Measurements from ENCODE around the gene RNF213.

The RNF213 gene

DNA sequence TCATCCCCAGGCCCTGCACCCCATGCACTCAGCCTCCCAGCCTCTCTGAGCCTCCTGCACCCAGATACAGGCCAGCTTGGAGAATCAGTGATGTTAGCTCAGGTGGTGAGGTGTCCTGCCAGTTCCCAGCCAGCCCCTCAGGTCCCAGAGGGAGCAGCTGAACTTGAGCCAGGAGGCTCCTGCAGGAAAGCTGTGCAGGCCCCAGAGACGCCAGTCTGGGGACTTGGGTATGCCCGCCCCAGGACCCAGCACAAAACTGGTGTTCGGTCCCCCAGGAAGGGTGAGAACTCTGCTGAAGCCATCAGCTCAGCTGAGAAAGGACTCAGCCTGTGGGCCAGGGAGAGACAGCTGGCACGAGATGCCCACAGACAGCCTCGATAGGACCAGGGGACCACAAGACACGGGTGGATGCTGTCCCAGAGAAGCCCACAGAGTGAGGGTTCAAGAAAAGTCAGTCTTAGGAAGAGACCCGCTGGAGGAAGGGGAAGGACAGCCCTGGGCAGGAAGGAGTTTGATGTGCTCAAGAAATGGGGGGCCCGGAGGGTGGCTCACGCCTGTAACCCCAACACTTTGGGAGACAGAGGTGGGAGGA lies 165.3 kb downstream of the RNF213 start:
- DNase-seq: no peak

DNA sequence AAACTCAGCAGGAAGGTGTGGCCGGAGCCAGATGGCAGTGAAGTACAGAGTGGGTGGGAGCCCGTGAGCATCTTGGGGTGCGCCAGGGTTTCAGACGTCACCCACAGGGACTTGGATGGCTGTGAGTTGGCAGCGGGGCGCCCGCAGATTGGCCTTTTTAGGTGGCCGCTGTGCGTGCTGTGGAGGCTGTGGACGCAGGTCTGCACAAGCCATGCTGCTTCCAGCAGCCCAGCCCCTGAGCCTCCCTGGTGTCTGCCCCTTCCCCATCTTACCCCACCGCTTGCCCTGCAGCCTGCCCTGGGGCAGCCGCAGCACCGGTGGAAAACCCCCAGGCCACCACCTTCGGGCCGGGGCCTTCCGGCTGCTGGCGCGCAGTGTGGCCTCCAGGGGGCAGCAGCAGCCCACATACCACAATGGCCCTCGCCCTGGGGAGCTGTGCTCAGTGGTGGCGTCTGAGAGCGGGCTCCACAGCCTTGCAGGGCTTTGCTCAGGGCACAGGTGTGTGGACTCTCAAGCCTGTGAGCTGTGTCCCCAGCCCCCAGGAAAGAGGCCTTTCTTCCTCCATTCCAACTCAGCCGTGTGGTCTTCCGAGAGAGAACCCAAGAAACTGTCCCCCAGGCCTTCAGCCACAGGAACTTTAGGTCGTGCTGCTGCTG lies 166.1 kb downstream of the RNF213 start:
- peak; percentile 87 for DNase-seq

DNA sequence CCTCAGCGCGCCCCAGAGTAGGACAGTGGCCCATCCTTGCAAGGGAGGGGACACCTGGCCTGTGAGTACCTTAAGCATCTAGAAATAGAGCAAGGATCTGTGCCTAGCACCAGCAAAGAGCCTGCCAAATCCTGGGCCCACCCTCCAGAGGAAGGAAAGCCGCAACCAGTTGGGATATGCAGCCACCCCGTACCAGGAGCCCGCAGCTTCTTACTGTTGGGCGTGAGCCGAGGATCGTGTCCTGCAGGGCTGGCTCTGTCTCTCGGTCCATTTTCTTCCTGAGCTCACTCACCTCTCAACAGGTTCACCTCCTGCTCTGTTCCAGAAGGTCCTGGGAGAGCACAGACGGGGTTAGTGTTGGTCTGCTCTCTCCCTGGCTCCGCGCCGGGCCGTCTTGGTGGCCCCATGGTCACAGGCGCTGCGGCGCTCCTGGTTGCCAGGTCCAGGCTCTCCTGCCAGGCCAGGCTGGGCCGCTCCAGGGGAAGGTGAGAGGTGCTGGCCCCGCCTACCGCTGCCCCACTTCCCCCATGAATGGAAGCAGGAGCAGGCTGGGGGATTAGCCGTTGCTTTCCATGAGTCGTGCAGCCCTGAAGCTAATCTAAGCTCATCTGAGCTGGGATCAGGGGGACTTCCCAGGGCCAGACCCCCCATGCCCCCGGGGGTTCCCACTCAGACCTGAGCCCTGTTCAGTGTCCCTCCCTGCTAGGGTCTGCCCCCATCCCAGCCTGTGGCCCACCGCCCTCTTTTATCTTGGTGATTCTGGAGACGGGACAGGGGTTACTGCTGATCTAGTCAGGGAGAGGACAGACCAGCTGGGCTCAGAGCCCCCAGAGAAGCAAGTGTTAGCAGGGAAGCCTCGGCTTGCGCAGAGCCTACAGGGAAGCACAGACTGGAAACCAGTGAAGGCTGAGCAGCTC lies 167.0 kb downstream of the RNF213 start:
- DNase-seq: no peak

DNA sequence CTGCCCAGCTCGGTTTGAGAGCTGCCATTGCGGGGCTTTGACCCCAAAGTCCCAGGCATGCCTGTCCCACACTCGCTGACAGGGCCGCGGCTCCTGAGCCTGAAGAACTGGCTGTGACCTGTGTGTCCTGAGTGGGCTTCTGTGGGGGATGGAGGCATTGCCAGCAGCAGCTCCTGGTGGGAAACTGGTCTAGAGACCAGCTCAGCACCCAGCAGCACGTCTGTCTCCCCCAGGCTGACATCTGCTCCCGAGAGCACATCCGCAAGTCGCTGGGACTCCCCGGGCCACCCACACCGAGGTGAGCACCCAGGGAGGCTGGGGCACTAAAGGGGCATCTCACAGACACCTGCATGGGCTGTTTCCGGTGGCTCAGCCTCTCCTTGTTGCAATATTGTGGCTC lies 167.7 kb downstream of the RNF213 start:
- no peak for DNase-seq

DNA sequence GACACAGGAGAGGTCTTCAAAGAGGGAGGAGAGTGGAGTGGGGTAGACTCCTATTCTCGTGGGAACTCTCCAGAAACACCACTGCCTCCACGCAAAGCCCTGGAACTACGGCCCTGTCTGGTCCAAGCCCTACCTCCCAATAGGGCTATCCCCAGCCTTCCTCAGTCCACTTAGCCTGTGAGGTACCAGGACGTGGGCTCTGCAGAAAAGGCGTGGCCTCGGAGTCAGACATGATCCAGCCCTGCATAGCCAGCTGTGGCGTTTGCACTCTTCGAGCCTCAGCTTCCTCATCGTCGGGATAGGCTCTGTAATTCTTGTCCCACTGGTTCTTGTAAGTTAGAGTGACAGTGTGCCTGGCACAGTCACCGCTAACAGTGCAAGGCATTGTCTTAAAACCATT lies 168.1 kb downstream of the RNF213 start:
- no peak for DNase-seq

DNA sequence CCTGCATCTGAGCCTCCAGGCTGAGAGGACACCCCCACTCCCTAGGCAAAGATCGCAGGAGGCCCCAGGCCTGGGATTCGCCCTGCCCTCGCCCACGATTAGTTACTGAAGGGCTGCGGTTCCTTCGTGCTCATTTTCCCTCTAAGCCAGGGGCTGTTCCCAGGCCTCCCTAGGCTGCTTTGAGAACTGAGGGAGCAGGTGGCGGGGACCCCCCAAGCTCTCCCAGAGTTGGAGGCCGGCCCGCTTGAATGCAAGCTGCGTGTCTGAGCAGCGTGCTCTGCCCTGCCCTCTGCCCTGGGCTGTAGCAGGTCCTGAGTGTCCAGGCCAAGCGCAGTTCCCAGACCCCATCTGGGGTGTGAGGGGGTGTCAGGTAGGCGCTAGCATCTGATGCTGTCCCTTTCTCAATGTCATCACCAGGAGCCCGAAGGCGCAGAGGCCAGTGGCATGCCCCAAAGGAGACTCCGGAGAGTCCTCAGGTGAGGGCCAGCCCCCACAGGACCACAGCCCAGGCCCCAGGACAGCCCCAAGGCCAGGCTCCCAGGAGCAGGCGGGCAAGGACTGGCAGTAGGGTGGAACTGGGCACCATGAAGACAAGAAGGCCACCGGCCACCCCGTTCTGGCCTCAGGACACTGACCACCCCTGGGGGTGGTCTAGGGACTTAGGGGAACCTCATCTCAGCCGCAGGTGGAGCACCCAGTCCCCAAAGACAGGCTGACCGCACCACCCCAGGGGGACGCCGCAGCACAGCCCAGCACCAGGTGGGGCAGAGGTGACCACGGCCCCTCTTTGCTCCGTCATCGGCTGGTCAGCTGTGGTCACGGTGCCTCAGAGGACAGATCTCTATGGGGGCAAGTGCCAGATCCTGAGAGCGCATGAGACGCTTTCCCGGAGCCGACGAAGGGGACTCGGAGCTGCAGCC lies 169.0 kb downstream of the RNF213 start:
- DNase-seq: no peak

DNA sequence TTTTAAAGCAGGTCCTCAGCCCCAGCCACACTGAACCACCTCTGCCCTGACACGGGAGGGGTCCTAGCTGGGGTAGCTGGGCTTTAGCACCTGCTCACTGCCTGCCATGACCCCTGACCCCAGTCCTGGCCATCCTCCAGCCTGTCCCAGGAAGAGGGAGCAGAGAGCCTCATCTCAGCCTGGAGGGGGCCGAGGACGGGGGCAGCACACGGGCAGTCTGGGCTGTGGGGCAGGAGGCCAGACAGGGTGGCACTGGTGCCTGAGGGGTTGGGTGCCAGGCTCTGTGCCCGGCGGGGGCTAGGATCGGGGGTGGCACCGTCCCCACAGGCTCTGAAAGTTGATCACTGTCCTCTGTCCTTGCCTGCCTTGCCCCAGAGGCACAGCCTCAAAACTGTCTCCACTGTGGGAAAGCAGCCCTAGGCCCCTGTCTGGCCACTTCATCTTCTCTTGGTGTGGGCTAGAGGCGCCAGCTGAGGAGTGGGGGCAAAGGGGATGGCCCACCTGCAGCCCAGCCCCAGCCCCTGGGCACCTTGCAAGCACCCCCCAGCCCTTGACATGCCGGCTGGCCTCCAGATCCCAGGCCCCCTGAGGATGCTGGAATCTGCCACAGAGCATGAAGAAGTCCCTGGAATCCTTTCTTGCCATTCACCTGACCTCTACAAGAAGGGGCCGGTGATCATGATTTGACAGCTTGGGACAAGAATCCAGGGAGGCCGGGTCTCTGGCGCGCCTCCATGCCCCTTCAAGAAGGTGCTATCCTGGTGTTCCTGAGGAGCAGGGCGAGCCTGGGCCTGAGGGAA lies 170.0 kb downstream of the RNF213 start:
- DNase-seq: no peak

DNA sequence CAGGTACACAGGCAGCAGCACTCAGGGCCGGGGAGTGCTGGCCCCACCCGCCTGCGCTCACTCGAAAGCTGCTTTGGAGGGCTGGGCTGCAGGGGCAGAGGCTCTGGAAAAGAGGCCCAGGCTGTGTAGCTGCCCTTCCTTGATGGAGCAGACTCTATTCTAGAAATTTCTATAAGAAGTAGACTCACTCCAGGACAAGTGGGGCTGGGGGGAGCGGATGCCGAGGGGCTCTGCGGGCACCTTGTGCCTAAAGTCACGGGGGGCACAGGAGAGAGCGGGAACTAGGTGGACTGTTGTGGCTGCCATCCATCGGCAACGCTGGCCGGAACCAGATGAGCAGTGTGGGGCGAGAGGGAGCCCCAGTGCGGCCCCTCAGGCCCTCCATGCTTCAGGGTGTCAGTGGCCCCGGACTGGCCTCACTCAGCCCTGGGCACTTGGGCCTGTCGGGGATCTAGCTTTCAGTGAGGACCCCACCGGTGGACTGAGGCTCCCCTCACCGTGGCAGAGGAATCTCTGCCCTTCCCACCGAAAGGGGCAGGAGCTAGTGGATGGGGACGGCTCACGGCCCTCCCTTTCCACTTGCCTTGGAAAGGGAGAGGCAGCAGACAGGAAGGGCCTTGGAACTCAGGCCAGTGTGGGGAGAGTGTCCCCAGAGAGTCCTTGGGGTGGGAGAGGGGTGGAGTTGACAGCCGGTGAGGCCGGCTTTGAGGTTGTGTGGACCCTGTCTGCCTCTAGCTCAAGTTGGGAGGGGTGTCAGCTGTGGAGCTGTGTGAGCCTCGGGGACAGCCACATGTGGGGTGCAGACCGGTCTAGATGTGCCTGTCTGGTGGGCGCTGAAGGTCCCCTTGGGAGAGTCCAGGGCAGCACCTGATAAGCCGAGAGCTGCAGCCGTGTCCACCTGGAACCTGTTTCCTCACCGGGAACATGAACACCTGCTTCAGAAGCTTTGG lies 170.9 kb downstream of the RNF213 start:
- DNase-seq: no peak

DNA sequence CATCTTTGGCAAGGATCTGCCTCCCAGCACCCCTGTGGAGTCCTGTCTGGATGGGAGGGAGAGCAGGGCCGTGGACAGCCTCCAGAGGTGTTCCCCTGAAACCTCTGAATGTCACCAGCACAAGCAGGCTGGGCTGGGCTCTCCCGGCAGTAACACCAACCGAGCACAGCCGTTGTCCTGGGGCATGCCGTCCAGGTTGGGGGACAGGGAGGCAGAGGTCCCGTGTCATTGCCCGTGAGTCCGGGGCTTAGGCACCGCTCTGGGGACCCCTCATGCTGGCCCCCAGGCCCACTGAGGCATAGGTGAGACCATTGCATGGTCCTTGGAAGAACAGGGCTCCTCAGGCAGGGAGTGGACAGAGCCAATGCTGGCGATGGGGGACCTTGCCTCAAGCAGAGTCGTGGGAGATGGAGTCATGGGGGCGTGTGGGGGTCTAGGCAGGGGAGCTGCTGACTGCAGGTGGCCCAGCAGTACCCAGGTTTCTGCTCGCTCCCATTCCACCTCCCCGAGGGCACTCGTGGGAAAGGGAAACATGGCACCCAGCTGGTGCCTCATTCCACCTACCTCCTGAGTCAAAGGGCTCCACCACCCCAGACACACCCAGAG lies 171.8 kb downstream of the RNF213 start:
- no peak for DNase-seq

DNA sequence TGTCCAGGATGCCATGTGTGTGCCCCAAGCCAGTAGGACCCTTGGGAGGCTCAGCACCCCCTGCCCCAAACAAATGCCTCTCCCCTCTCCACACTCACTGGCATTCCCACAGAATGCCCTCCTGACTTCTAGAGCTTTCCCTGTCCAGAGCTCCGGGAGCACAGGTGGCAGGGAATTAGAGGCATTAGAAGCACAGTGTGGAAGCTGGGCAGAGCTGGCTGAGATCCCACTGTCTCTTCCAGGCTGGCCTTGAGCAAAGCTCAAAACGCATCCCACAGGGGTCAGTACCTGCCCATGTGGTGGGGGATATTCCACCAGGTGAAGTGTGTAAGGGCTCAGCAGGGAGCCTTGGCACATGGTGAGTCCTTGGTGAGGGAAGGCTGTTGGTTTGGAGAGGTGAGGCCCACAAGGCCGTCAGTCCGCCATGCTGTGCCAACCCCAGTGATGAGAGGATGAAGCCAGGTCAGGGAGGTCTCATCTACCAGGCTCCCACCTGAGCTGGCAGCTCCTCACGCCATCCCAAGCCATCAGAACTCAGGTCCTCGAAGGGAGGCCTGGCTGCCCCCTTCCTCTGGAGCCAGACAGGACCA lies 172.4 kb downstream of the RNF213 start:
- DNase-seq: no peak

DNA sequence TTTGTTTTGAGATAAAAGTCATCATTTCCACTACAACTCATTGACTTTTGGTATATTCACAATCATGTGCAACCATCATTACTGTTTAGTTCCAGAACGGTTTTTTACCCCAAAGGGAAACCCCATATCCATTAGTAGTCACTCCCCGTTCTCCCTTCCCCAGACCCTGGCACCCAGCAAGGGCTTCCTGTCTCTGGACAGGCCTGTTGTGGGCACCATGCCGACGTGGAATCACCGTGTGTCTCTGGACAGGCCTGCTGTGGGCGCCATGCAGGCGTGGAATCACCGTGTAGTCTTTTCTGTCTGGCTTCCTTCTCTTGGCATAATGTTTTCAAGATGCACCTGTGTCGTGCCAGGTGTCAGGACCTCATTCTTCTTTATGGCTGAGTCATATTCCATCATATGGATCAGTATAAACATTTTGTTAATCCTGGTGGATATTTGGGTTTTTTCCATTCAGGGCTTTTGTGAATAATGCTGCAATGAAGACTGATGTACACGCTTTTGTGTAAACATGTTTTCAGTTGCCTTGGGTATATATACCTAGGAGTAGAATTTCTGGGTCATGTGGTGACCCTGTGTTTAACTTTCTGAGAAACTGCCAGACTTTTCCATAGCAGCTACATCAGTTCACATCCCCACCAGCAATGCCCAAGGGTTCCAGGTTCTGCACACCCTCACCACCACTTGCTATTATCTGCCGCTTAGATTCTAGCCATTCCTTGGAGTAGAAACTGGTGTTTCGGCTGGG lies 173.4 kb downstream of the RNF213 start:
- no peak for DNase-seq

DNA sequence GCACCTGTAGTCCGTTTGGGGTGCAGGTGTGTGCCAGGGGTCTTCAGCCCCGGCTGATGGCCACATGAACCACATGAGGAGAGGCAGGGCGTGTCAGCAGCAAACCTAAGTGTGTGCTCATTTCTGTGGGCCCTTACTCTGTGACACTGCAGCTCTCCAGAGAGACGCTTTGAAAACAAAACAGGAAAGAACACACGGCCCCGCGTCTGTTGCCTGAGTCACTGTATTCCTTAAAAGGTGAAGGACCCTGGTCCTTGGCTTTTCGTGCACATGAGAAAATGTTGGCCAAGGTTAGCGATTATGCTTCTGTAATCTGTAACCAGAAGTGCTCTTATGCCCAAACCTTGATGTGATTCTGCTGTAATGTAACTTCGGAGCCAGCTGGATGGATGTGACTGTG lies 176.9 kb downstream of the RNF213 start:
- no peak for DNase-seq

DNA sequence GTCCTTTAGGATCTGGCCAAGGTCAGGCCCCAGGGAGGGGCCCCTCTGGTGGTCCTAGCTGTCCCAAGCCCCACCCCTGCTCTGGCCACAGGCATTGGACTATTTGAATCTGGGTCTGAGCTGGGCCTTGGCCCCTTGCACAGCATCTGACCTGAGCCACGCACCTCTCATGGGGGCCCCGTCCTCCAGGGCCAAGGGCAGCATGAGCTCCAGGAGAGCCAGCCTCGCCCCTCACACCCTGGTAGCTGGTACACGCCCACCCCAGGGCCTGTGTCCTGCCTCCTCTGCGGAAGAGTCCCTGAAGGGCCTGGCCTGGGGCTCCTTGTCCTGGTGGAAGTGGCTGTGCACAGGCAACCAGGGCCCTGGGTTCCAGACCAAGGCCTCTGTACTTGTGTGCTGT lies 178.2 kb downstream of the RNF213 start:
- no peak for DNase-seq

DNA sequence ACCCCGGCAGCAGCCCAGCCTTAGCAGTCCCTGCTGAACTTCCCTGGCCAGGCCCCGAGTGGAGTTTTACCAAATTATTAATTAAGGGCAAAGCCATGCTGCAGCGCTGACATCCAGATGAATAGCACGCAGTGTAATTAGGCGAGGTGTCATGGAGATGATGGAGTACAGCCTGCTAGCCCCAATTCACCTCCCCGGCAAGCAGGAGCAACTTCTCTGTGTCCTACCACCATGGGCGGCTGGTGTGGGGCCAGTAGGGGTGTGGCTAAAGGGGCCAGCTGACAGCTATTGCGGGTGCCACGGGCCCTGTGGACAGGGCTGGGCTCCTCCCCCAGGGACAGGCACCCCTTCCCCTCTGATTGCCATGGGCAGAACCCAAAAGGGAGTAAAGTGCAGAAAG lies 178.8 kb downstream of the RNF213 start:
- DNase-seq: no peak

DNA sequence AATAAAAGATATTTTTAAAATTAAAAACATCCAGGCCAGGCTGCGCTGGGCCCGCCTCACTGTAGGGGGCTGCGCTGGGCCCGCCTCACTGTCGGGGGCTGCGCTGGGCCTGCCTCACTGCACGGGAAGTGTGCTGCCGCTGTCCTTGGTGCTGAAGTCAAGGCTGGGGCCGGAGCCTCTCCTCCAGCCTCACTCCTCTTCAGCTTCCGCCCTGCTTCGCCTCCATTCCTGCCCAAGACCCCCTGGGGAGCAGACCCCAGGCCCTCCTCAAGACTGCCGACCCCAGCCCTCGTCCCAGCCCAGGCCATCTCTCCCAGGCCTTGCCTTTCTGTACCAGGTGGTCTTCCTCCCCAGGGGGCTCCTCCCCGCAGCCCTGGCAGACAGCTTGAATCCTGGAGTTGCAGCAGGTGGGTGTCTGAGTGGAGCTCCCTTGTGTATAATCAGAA lies 180.5 kb downstream of the RNF213 start:
- DNase-seq: peak; percentile 53

DNA sequence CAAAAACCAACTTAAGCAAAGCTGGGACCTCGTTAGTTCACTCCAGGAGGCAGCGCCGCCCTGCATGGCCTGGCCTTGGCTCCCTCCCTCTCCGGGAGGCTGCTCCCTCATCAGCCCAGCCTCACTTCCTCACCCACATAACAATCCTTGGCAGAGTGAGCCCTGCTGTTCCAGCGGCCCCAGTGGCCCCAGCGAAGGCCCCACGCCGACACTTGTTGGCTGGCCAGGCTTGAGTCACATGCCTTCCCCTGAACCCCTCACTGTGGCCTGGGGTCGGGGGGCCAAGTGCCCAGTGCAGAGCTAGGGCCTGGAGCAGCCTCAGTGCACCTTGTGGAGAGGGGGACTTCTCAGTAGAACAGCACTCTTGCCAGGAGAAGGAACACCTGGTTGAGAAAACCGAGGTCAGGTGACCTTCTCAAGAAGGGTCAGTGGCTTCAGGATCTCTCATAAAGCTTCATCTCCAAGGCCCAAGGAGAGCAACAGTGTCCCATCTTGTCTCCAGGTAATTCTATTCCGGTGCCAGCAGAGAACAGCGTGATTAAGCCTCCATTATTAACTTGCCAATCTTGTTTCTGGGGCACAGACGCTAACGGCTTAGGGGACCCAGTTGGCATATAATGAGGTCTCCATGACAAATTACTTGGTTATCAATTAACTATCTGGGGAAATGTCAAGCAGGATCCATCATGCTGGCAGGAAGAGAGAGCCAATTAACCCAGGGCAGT lies 181.1 kb downstream of the RNF213 start:
- DNase-seq: no peak

DNA sequence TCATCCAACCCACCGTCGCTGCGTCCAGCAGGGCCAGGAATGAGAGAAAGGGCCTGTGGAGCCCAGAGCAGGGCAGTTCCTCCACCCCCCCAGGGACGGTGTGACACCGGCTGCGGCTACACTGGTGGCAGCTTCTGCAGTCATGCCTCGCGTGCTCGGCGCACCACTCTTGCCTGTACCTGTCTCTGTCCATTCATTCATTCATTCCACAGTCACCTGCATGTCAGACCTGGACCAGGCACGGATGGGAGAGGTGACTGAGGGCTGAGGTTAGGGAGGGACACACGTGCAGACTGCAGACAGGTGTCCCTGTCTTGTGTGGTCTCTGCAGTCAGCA lies 181.6 kb downstream of the RNF213 start:
- DNase-seq: no peak

DNA sequence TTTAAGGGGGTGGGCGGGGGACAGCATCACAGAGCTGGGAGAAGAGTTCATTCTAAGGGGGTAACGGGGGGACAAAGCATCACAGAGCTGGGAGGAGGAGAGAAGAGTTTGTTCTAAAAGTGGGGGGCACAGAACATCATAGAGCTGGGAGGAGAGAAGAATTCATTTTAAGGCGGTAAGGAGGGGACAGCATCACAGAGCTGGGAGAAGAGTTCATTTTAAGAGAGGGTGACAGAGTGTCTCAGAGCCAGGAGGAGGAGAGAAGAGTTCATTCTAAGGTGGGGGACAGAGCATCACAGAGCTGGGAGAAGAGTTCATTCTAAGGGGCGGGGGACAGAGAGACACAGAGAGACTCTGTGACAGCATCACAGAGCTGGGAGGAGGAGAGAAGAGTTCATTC lies 182.1 kb downstream of the RNF213 start:
- no peak for DNase-seq

DNA sequence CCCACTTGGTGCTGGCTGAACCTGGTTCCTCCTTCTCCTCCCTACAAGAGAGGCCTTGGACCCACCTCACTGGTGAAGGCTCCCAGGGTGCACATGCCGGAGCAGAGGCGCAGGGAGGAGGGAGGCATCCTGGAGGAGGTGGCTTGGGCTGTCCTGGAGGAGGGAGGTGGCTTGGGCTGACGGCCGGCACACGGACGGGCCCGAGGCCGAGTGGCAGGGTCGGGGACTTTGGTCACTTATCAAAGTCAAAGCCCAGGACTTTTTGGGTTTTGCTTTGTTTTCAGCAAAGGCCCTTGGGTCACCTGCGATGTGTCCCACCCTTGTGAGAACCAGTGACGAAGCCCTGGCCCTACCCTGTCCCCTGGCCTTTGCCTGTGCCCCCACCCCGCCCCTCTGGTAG lies 182.8 kb downstream of the RNF213 start:
- DNase-seq: no peak

All from activated CD8-positive, alpha-beta memory T cell treated with anti-CD3 and anti-CD28 coated beads, Interleukin-2, amount 50 U/mL, for 4 hours (primary cell).